Panc1 (cell line): Measurements from ENCODE around the gene DHRSX. TPM values are rescaled to one million over a fixed set of nuclear protein-coding genes. Genes with fewer than 3 reads are reported as not detected.

Experiments used
- ATAC-seq: fragments of 200-7000 bp; cut with Tn5 transposase; 2 replicates; pipeline ENCODE4 v1.9.1; 2020; ENCODE audit warnings: mild to moderate bottlenecking, moderate library complexity
- BruUV-seq: library from RNA; stranded (reverse); fragments of 400-500 nt; replicated peaks from 2 replicates; lab custom pipeline; 2021; lab: Mats Ljungman, UMichigan
- CTCF ChIA-PET: fragments of 300-600 bp; sonication (Branson Sonifier 250); formaldehyde crosslinking; loops from one replicate; lab custom pipeline; 2022; ENCODE audit warnings: antibody characterized with exemption; lab: Charles Lee
- POLR2A ChIA-PET: fragments of 300-600 bp; sonication (Branson Sonifier 250); formaldehyde crosslinking; loops from one replicate; lab custom pipeline; 2022; ENCODE audit warnings: antibody characterized with exemption; lab: Charles Lee
- DNase-seq: peaks from one replicate; pipeline ENCODE4 v3.0.0-alpha.2; 2010; ENCODE audit warnings: low read depth, low spot score
- H3K27ac ChIP-seq: 2 replicates; pipeline ENCODE4 v1.5.1; 2011; ENCODE audit warnings: mild to moderate bottlenecking, low read length, inconsistent platforms
- H3K27me3 ChIP-seq: fragments of 200-500 bp; sonication (Bioruptor generic); 2 replicates; pipeline ENCODE4 v1.6.0; 2014; ENCODE audit warnings: low read length, inconsistent platforms; ENCODE audit not compliant: control insufficient read depth, insufficient read depth
- H3K36me3 ChIP-seq: fragments of 200-500 bp; sonication (Bioruptor generic); 2 replicates; pipeline ENCODE4 v1.5.1; 2014; ENCODE audit warnings: inconsistent platforms, mild to moderate bottlenecking, low read length, moderate library complexity; ENCODE audit not compliant: control insufficient read depth, insufficient read depth
- H3K4me1 ChIP-seq: 2 replicates; pipeline ENCODE4 v1.5.1; 2011; ENCODE audit warnings: inconsistent platforms, mild to moderate bottlenecking, low read length, moderate library complexity; ENCODE audit not compliant: control insufficient read depth, insufficient read depth
- H3K4me3 ChIP-seq, 2 experiments: 2 replicates each; pipeline ENCODE4 v1.5.1; 2011 to 2012; ENCODE audit warnings: low read depth in 2 of 2, low read length in 2 of 2, mild to moderate bottlenecking in 2 of 2, inconsistent platforms in 1 of 2, moderate library complexity in 1 of 2
- H3K9me3 ChIP-seq: fragments of 200-500 bp; sonication (Bioruptor generic); 2 replicates; pipeline ENCODE4 v1.5.1; 2014; ENCODE audit warnings: low read depth, mild to moderate bottlenecking, inconsistent platforms, low read length, moderate library complexity; ENCODE audit not compliant: control insufficient read depth, insufficient read depth
- CTCF ChIP-seq: fragments of 450-650 bp; IDR thresholded peaks from 2 replicates; pipeline ENCODE4 v1.5.1; 2017; ENCODE audit warnings: mild to moderate bottlenecking
- POLR2AphosphoS5 ChIP-seq: IDR thresholded peaks from 2 replicates; pipeline ENCODE4 v1.6.1; 2012; ENCODE audit warnings: mild to moderate bottlenecking, low read depth, low read length, moderate library complexity
- REST ChIP-seq, 2 experiments: IDR thresholded peaks; 2 replicates each; pipeline ENCODE4 v1.6.1; 2011 to 2012; ENCODE audit warnings: low read depth in 2 of 2, control low read depth in 1 of 2, low read length in 1 of 2, mild to moderate bottlenecking in 1 of 2, moderate library complexity in 1 of 2; ENCODE audit not compliant: insufficient read depth in 1 of 2
- SIN3A ChIP-seq: IDR thresholded peaks from 2 replicates; pipeline ENCODE4 v1.6.1; 2012; ENCODE audit warnings: low read depth, mild to moderate bottlenecking, low read length, moderate library complexity, borderline replicate concordance; ENCODE audit not compliant: insufficient read depth
- TCF7L2 ChIP-seq: IDR thresholded peaks from 2 replicates; pipeline ENCODE4 v1.6.1; 2011; ENCODE audit warnings: mild to moderate bottlenecking, low read depth, low read length, inconsistent platforms
- in situ Hi-C: cut with HindIII; loops from 2 replicates; pipeline ENCODE4 v1.10.0; 2016; ENCODE audit warnings: low sequenced_read_pairs, low pct_unique_long_range_greater_than_20kb
- intact Hi-C: fragments of 100-400 bp; cut with micrococcal nuclease; formaldehyde crosslinking; loops from one replicate; pipeline ENCODE4 v1.10.0; 2022; ENCODE audit not compliant: unreplicated experiment
- total RNA-seq: library from RNA; stranded (reverse); gene quantifications from one replicate; pipeline ENCODE4 v1.2.1, GENCODE V29; 2021; ENCODE audit not compliant: unreplicated experiment

The DHRSX gene
- total RNA-seq, 1 experiment from 2014 or later, result 20.1 TPM

DNA sequence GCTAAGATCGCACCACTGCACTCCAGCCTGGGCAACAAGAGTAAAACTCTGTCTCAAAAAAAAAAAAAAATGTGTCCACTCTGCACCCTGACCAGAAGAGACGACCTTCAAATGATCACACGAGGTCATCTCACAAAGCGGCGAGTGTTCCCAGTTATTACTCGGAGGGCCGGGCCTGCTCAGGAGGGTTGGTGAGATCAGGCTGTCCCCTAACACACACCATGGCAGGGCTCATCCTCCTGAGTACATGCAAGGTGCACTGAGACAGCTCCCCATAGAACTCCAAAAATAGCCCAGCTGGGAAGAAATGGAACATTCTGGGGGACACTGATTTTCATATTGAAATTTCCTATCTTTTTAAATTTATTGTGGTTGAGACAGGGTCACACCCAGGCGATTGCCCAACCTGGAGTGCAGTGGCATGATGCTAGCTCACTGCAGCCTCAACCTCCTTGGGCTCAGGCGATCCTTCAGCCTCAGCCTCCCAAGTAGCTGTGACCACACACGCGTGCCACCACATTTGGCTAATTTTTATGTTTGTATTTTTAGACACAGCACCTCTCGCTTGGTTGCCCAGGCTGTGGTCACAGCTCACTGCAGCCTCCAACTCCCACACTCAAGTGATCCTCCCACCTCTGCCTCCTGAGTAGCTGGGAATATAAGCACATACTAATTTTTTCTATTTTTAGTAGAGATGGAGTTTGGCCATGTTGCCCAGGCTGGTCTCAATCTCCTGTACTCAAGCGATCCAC is 51.5 kb downstream of the DHRSX start:
- CTCF ChIA-PET, result no interaction called here
- in situ Hi-C loops, result no loop called here

DNA sequence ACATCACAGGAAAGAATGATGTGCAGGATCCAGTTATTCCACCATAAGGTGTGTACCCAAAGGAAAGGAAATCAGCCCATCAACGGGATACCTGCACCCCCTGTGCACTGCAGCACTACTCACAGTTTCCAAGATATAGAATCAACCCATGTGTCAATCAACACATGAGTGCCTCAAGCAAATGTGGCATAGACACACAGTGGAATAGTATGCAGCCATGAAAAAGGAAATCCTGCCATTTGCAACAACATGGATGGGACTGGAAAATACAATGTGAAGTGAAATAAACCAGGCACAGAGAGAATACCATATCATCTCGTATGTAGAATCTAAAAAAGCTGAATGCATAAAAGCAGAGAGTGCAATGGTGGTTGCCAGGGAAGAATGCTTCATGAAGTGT is 53.3 kb downstream of the DHRSX start:
- TF ChIP-seq REST (IDR thresholded peaks at IDR 0.05; ENCODE audit: insufficient read depth in 1 of 2, low read depth in 2 of 2, low read length in 1 of 2) (no peak), CTCF (no peak), POLR2AphosphoS5 (no peak), SIN3A (no peak), TCF7L2 (no peak)
- H3K9me3 ChIP-seq, result no peaks in the 10 kb centered on the region
- DNase-seq (no peak), ATAC-seq (no peak)
- H3K36me3 ChIP-seq, result no peaks in the 10 kb centered on the region
- in situ Hi-C loops, result no loop called here
- CTCF ChIA-PET, result no interaction called here
- no peak overlapping the region for H3K27ac ChIP-seq
- no TSS peak for BruUV-seq
- no peak overlapping the region for H3K4me3 ChIP-seq
- intact Hi-C loops, result no loop called here
- no peaks in the 10 kb centered on the region for H3K4me1 ChIP-seq
- POLR2A ChIA-PET, result no interaction called here
- no peaks in the 10 kb centered on the region for H3K27me3 ChIP-seq

More for the DNA sequence above, 51.5 kb downstream of the DHRSX start:
- Histone ChIP-seq H3K9me3 (no peaks in the 10 kb centered on the region), H3K4me3 (no peak overlapping the region), H3K27ac (no peak overlapping the region), H3K4me1 (no peaks in the 10 kb centered on the region), H3K27me3 (no peaks in the 10 kb centered on the region), H3K36me3 (no peaks in the 10 kb centered on the region)
- DNase-seq (no peak), ATAC-seq (no peak)
- TF ChIP-seq TCF7L2 (no peak), SIN3A (no peak), CTCF (no peak), REST (IDR thresholded peaks at IDR 0.05; ENCODE audit: insufficient read depth in 1 of 2, low read depth in 2 of 2, low read length in 1 of 2) (no peak), POLR2AphosphoS5 (no peak)
- intact Hi-C loops, result no loop called here
- POLR2A ChIA-PET, result no interaction called here
- BruUV-seq, result no TSS peak
